Peyer's patch (tissue), 4 donors: ENCODE measurements around the gene SLCO3A1. TPM values are rescaled to one million over a fixed set of nuclear protein-coding genes. Genes with fewer than 3 reads are reported as not detected.
A peak's percentile ranks its signal among the peaks of the same experiment; 100 is the strongest.

Source experiments
- DNase-seq, 3 donors: peaks; one replicate each; pipeline ENCODE4 v3.0.0-alpha.2; 2017 to 2019
- H3K27ac ChIP-seq, 4 donors: fragments of 200-600 bp; sonication (generic); one replicate each; pipeline ENCODE4 v1.5.1; 2016 to 2019
- H3K27me3 ChIP-seq, 2 donors: fragments of 200-600 bp; sonication (generic); one replicate each; pipeline ENCODE4 v1.5.1; 2019
- H3K36me3 ChIP-seq, 3 donors: fragments of 200-600 bp; sonication (generic); one replicate each; pipeline ENCODE4 v1.5.1; 2016 to 2019
- H3K4me1 ChIP-seq, 4 donors: fragments of 200-600 bp; sonication (generic); one replicate each; pipeline ENCODE4 v1.5.1; 2016 to 2019
- H3K4me3 ChIP-seq, 4 donors: fragments of 200-600 bp; sonication (generic); 1 replicate in 3 of 4; 2 replicates in 1 of 4; pipeline ENCODE4 v1.5.1; 2016 to 2019; ENCODE audit warnings: mild to moderate bottlenecking in 1 of 4
- H3K9me3 ChIP-seq, 4 donors: fragments of 200-600 bp; sonication (generic); one replicate each; pipeline ENCODE4 v1.5.1; 2016 to 2019; ENCODE audit warnings: mild to moderate bottlenecking in 1 of 4
- CTCF ChIP-seq, 6 experiments: fragments of 450-650 bp in 4 of 6; fragments of 200-600 bp in 2 of 6; sonication (generic) in 1 of 6; IDR thresholded peaks; one replicate each; pipeline ENCODE4 v1.5.1; 2017 to 2019; ENCODE audit warnings: antibody characterized with exemption in 6 of 6, mild to moderate bottlenecking in 3 of 6, moderate library complexity in 1 of 6
- POLR2A ChIP-seq, 2 donors: fragments of 450-650 bp; IDR thresholded peaks; one replicate each; pipeline ENCODE4 v1.5.1; 2017; ENCODE audit warnings: antibody characterized with exemption in 2 of 2, mild to moderate bottlenecking in 2 of 2, moderate library complexity in 2 of 2
- total RNA-seq, 4 donors: library from RNA; depleted of rRNA; stranded (reverse); fragments of >200 nt; gene quantifications; one replicate each; pipeline ENCODE4 v1.1.0, GENCODE V29; 2016

The SLCO3A1 gene
- total RNA-seq, 4 donors from 2014 or later = 2.1 to 8.3 (median 5.0) TPM

- DNase-seq = no peak
- Histone ChIP-seq H3K27me3 (no peaks in the 10 kb centered on the region), H3K36me3 (no peaks in the 10 kb centered on the region), H3K9me3 (no peaks in the 10 kb centered on the region), H3K4me3 (no peak overlapping the region), H3K4me1 (peaks cover 0 to 6% (median 0%) of the 10 kb centered on the region in 4 donors), H3K27ac (no peak overlapping the region)
- TF ChIP-seq CTCF (IDR thresholded peaks at IDR 0.05) = no peak
- TF ChIP-seq POLR2A (IDR thresholded peaks at IDR 0.05) = no peak
These were observed 304.3 kb downstream of the SLCO3A1 start for GRCh38 chr15:92157666-92158298.

- H3K27ac ChIP-seq = no peak overlapping the region
- no peaks in the 10 kb centered on the region for H3K36me3 ChIP-seq
- no peak for TF ChIP-seq CTCF (IDR thresholded peaks at IDR 0.05)
- no peak for TF ChIP-seq POLR2A (IDR thresholded peaks at IDR 0.05)
These were observed 304.9 kb downstream of the SLCO3A1 start for GRCh38 chr15:92158426-92158825.

GRCh38 chr15:92159481-92159880 is 306.0 kb downstream of the SLCO3A1 start:
- no peaks in the 10 kb centered on the region for H3K36me3 ChIP-seq
- no peaks in the 10 kb centered on the region for H3K27me3 ChIP-seq
- no peaks in the 10 kb centered on the region for H3K9me3 ChIP-seq
- no peak for DNase-seq
- H3K27ac ChIP-seq = no peak overlapping the region
- no peak overlapping the region for H3K4me3 ChIP-seq
- H3K4me1 ChIP-seq = peaks cover 0 to 6% (median 0%) of the 10 kb centered on the region in 4 donors
- TF ChIP-seq POLR2A (IDR thresholded peaks at IDR 0.05) (no peak), CTCF (IDR thresholded peaks at IDR 0.05) (no peak)

More at GRCh38 chr15:92158426-92158825, 304.9 kb downstream of the SLCO3A1 start:
- Histone ChIP-seq H3K4me1 (peaks cover 0 to 6% (median 0%) of the 10 kb centered on the region in 4 donors), H3K27me3 (no peaks in the 10 kb centered on the region), H3K9me3 (no peaks in the 10 kb centered on the region), H3K4me3 (no peak overlapping the region)
- DNase-seq = peak in 1 of 3 donors; percentile 53

GRCh38 chr15:92159906-92160841 is 306.7 kb downstream of the SLCO3A1 start:
- peaks cover 0 to 6% (median 0%) of the 10 kb centered on the region in 4 donors for H3K4me1 ChIP-seq
- H3K27me3 ChIP-seq = no peaks in the 10 kb centered on the region
- no peak overlapping the region for H3K27ac ChIP-seq
- no peaks in the 10 kb centered on the region for H3K36me3 ChIP-seq
- H3K4me3 ChIP-seq = no peak overlapping the region
- no peaks in the 10 kb centered on the region for H3K9me3 ChIP-seq
- TF ChIP-seq CTCF (IDR thresholded peaks at IDR 0.05) (no peak), POLR2A (IDR thresholded peaks at IDR 0.05) (no peak)
- DNase-seq = no peak

- no peak overlapping the region for H3K4me3 ChIP-seq
- no peaks in the 10 kb centered on the region for H3K9me3 ChIP-seq
- H3K4me1 ChIP-seq = peaks cover 0 to 6% (median 0%) of the 10 kb centered on the region in 4 donors
- DNase-seq = no peak
- H3K36me3 ChIP-seq = no peaks in the 10 kb centered on the region
- H3K27ac ChIP-seq = no peak overlapping the region
- no peaks in the 10 kb centered on the region for H3K27me3 ChIP-seq
- TF ChIP-seq POLR2A (IDR thresholded peaks at IDR 0.05) = no peak
- TF ChIP-seq CTCF (IDR thresholded peaks at IDR 0.05) = no peak
These were observed 307.6 kb downstream of the SLCO3A1 start for GRCh38 chr15:92161039-92161670.
